Non-pigmented ciliary epithelial cell (primary cell): ENCODE data around the gene COL6A1.

ENCODE experiments used
- DNase-seq: peaks from one replicate; pipeline ENCODE4 v3.0.0-alpha.2; 2010; ENCODE audit warnings: low read depth

The COL6A1 gene

GRCh38 chr21:46050668-46051378 is 69.3 kb downstream of the COL6A1 start:
- no peak for DNase-seq

GRCh38 chr21:46051379-46051770 is 69.8 kb downstream of the COL6A1 start:
- no peak for DNase-seq

GRCh38 chr21:46051821-46052675 is 70.5 kb downstream of the COL6A1 start:
- DNase-seq = no peak

GRCh38 chr21:46052703-46053651 is 71.4 kb downstream of the COL6A1 start:
- no peak for DNase-seq

- DNase-seq = no peak
Observed at GRCh38 chr21:46054031-46054430, 72.5 kb downstream of the COL6A1 start.

GRCh38 chr21:46054451-46054881 is 72.9 kb downstream of the COL6A1 start:
- no peak for DNase-seq
